ENCODE results near the gene RAVER1. TPM values are rescaled to one million over a fixed set of nuclear protein-coding genes. Genes with fewer than 3 reads are reported as not detected.
A peak's percentile ranks its signal among the peaks of the same experiment; 100 is the strongest.
"Not testable (repeated sequence)": the region's sequence is repeated elsewhere in the genome, so short reads cannot be mapped to it uniquely, and the experiment has no call there.

RAVER1 gene, protein sequence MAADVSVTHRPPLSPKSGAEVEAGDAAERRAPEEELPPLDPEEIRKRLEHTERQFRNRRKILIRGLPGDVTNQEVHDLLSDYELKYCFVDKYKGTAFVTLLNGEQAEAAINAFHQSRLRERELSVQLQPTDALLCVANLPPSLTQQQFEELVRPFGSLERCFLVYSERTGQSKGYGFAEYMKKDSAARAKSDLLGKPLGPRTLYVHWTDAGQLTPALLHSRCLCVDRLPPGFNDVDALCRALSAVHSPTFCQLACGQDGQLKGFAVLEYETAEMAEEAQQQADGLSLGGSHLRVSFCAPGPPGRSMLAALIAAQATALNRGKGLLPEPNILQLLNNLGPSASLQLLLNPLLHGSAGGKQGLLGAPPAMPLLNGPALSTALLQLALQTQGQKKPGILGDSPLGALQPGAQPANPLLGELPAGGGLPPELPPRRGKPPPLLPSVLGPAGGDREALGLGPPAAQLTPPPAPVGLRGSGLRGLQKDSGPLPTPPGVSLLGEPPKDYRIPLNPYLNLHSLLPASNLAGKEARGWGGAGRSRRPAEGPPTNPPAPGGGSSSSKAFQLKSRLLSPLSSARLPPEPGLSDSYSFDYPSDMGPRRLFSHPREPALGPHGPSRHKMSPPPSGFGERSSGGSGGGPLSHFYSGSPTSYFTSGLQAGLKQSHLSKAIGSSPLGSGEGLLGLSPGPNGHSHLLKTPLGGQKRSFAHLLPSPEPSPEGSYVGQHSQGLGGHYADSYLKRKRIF
- 10.3 and 13.8 TPM in 2 replicates for total RNA-seq

DNA sequence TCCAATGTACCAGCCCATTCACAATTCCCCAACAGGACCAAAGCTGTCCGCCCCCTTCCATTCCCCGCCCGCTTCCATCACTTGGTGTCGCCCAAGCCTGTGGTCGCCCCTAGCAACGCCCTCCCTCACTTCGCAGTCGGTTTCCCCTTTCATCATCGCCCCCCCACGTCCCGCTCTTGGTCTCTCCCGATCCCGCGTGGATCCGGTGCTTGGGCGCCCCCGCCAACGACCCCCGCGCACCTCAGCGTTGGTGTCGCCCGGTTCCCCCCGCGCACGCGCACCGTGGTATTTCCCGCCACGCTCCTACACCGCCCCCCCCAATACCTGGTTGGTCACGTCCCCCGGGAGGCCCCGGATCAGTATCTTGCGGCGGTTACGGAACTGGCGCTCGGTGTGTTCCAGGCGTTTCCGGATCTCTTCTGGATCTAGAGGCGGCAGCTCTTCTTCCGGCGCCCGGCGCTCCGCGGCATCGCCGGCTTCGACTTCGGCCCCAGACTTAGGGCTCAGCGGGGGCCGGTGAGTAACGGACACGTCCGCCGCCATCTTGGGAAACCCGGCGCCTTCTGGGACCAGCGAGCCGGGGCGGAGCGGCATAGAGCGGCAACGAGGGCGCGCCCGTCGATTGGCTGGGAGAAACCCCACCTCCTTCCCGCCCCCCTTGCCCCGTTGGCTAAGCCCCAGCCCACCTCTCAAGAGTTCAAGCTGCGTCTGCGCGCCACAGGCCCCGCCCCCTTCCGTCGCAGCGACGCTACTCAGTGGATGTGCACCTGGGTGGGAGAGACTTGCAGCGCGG lies at the start of gene RAVER1:
Gene RAVER1 (minus strand): TSS at position 565 of the 793 bp plus-strand sequence. CDS start 22 bp downstream, at position 543.
- peak; percentile 92 for DNase-seq (ENCODE audit: low read depth, low spot score)

DNA sequence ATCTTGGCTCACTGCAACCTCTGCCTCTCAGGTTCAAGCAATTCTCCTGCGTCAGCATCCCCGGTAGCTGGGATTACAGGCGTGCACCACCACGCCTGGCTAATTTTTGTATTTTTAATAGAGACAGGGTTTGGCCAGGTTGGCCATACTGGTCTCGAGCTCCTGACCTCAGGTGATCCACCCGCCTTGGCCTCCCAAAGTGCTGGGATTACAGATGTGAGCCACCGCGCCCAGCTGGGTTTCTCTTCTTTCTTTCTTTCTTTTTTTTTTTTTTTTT lies 49.8 kb upstream of the RAVER1 start:
- DNase-seq (ENCODE audit: low read depth, low spot score) = not testable (repeated sequence)

DNA sequence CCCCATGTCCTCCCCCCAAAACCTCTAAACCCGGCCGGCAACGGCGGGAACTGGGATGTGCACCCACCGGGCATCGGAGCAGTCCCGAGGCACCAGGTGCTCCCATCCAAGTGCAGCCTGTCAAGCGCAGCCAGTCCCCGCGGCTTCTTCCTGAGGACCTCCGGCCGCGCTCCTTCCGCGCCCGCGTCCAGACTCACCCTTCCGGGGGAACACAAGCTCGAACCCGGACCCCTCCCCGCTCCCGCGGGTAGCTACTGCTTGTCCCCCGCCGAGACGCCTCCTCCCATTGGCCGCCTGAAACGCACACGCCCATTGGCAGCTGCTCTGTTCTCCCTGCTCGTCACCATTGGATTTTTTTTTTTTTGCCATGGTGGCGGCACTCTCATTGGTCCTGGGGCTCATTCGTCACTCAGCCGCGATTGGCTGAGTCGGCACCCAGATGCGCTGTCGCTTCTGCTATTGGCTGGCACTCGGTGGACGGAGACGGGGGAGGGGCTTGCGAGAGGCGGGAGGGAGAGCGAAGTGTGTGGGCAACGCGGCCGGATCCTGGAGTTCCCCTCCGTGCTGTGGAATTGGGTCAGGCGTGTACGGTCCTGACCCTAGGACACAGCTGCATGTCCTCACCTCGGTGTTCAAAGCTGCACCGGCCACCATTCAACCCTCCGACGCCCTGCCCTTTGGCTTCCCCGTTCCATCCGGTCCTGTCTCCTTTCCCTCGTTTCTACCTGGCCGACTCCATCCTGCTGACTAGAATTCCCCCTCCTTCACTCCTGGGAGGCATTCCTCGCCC lies 47.2 kb upstream of the RAVER1 start, which contains the start of gene TYK2:
Gene TYK2 (minus strand): TSS at position 260 of the 790 bp plus-strand sequence. CDS start 2,166 bp downstream, outside the sequence.
- DNase-seq (ENCODE audit: low read depth, low spot score) = peak; percentile 94

DNA sequence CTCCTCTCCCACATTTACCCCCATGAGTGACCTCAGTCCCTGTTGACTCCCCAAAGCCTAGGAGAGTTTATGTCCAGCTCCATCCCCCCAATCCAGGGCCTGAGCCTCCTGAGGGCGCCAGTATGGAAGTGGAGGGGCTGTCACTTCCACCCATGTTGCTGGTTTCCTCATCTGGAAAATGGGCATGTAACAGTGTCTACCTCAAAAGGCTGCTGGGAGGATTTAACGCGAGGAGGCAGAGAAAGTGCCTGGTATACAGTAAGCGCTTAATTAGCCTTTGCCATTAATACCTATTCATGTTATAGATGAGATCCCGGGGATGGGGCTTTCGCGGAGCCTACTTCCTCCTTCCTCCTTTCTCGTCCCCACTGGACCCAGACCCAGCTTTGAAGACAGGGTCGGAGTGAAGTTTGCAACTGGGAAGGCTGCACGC lies 46.6 kb upstream of the RAVER1 start:
- no peak for DNase-seq (ENCODE audit: low read depth, low spot score)

DNA sequence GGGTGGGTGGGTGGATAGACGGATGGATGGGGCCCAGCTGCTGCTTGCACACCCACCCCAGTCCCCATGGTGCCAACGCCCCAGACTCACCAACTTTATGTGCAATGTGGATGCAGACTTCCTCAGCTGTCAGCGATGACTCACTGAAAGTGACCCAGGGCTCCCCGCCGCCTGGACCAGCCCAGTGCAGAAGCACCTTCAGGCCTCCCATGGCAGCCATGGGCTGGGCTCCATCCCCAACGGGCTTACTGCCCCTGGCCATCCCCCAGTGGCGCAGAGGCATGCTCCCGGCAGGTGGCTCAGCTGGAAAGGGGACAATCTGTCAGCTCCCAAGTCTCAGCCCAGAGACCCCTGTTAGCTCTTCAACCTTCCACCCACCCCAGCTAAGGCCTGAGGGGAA lies 44.8 kb upstream of the RAVER1 start:
- DNase-seq (ENCODE audit: low read depth, low spot score) = no peak

DNA sequence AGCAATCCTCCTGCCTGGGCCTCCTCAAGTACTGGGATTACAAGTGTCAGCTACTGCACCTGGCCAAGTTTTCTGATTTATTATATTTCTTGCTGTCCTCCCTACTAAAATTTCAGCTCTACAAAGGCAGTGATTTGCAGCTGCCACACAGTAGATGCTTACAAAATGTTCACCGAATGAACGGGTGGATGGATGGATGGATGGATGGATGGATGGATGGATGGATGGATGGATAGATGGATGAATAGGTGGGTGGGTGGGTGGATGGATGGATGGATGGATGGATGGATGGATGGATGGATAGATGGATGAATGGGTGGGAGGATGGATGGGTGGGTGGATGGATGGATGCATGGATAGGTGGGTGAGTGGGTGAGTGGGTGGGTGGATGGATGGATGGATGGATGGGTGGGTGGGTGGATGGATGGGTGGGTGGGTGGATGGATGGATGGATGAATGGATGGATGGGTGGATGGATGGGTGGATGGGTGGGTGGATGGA lies 43.9 kb upstream of the RAVER1 start:
- DNase-seq (ENCODE audit: low read depth, low spot score) = not testable (repeated sequence)

DNA sequence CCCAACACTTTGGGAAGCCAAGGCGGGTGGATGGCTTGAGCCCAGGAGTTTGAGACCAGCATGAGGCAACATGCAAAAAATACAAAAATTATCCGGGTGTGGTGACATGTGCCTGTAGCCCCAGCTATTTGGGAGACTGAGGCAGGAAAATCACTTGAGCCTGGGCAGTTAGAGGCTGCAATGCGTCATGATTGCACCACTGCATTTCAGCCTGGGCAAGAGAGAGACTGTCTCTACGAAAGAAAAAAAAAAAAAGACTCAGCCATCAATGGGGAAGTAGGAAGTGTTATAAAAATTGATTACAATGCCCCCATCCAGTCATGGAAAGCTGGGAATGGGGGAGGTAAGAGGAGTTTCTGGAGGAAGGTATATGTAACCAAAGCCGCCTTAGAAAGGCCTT lies 41.6 kb upstream of the RAVER1 start:
- no peak for DNase-seq (ENCODE audit: low read depth, low spot score)

DNA sequence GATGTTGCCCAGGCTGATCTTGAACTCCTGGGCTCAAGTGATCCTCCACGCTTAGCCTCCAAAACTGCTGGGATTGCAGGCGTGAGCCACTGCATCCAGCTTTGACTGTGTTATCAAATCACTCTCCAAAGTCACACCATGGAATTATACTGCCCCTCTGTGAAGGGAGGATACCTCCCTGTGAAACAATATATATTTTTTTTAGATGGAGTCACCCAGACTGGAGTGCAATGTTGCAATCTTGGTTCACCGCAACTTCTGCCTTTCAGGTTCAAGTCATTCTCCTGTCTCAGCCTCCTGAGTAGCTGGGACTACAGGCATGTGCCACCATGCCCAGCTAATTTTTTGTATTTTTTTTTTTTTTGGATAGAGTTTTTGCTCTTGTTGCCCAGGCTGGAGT lies 39.4 kb upstream of the RAVER1 start:
- no peak for DNase-seq (ENCODE audit: low read depth, low spot score)

DNA sequence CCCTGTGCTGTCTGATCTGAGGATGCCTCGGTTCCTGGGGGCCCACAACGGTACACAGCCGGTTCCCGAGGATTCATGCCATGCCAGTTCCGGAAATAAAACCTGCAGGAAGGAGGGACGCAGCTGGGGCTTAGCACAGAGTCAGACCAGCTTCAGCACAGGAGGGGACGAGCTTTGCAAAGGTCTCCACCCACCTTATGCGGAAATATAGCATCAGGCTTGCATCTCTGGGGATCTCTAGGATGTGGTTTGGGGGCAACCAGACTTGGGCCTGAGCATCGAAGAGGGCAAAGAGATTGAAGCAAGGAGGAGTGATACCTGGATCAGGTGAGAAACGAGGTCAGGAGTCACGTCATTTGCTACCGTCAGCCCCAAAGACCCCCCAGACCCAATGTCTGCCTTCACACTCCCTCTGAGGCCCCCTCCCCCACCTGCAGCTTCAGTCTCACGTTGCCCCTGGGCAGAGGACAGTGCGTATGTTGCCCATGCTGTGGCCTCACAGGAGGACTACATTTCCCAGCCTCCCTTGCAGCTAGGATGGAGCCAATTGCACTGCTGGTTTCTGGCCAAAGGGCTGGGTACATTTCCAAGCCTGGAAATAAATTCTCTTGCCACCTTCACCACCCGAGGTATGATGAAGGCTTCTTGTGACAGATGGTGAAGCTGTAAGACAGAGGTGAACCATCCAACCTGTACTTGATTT lies 34.9 kb upstream of the RAVER1 start:
- no peak for DNase-seq (ENCODE audit: low read depth, low spot score)

DNA sequence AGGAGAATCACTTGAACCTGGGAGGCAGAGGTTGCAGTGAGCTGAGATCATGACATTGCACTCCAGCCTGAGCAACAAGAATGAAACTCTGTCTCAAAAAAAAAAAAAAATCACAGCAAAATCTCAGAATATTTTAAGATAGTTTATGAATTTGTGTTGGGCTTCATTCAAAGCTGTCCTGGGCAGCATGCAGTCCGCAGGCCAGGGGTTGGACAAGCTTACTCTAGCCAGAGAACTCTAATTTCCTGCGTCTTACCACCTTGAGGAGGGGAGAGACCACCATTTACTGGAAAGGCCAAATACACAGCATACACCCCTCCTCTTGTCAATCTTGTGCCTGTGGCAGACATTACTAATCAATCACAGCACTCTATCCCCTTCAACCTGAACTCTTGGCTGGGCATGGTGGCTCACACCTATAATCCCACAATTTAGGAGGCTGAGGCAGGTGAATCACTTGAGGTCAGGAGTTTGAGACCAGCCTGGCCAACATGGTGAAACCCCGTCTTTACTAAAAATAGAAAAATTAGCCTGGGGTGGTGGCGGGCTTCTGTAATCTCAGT lies 33.7 kb upstream of the RAVER1 start:
- DNase-seq (ENCODE audit: low read depth, low spot score) = not testable (repeated sequence)

DNA sequence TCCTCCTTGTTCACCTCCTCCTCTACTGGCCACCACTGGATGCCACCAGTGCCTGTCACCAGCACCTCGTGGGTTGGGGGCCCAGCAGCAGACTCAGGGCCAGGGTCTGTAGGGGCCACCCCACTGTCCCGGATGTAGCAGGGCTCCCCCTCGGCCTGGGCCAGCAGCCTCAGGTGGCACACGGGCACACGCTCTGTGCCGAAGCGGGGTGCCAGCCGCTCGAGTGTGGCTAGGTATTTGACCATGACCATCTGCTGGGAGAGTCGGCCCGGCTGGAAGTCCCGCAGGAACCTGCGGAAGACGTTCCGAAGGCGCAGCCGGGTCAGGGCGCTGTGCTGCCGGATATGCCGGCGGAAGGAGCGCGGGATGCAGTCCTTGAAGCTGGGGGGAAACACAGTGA lies 32.2 kb upstream of the RAVER1 start:
- no peak for DNase-seq (ENCODE audit: low read depth, low spot score)

DNA sequence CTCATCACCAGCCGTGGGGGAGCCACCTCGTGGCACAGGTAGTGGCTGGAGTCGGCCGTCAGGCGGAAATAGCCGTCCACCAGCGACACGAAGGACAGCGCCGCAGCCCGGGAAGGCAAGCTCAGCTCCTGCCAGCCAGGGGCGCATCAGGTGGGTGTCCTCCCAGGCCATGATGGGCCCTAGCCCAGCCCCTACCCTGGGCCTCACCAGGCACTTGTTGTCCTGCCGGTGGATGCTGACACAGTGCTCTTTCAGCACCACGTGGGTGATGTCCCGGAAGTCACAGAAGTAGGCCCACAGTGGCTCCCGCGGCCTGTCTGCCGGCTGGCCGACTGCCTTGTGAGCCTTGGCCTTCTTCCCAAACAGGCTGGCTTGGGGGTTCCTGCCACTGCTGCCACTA lies 31.3 kb upstream of the RAVER1 start:
- DNase-seq (ENCODE audit: low read depth, low spot score) = no peak

DNA sequence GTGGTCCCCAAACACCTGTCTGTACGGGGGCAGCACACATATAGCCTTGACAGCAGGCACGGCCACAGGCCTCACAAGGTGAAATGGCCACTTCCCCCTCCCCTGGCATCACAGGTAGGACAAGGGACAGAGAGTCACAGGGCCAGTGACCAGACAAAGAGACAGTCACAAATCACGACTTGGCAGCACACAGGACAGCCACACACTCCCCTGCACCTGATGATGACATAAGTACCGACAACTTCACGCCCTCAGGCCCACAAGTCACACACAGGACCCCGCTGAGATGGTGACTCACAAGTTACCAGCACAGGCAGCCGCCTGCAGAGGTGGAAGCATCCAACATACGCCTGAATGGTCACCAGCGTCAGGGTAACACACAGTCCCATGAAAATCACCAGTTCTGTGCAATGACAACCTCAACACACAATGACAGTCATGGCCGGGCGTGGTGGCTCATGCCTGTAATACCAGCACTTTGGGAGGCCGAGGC lies 30.5 kb upstream of the RAVER1 start:
- no peak for DNase-seq (ENCODE audit: low read depth, low spot score)

DNA sequence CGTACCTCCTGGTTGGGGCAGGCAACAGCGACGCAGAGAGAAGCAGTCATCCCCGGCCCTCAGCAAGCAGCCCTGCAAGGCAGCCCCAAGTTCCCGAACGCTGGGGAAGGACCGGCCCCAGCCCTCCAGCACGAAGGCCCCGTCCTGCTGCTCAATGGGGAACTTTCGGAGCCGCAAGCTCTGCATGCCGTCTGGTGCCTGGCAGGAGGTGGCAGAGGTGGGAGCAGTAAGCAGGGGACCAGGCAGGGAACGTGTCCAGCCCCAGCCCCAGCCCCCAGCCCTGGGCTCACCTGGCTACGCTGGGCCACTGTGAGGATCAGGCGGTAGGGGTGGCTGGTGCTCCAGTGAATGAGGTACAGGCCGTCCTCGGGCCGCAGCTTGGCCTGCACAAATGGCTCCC lies 28.9 kb upstream of the RAVER1 start:
- no peak for DNase-seq (ENCODE audit: low read depth, low spot score)

DNA sequence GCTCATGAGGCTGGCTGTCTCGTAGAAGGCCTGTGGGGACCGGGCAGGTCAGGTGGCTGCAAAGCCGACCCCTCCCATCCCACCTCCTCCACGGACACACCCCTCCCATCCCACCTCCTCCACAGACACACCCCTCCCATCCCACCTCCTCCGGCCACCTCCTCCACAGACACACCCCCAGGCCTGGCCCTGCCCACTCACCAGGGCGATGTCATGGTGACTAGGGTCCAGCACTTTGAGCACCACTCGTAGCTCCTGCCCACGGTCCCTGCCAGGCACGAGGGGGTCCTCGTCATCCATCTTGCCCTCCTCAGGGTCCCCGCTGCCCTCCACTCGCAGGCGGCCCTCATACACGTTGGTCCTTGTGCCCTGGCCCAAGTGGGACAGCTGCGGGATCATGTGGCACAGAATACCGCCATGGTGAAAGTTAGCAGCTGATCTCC lies 28.3 kb upstream of the RAVER1 start:
- no peak for DNase-seq (ENCODE audit: low read depth, low spot score)

DNA sequence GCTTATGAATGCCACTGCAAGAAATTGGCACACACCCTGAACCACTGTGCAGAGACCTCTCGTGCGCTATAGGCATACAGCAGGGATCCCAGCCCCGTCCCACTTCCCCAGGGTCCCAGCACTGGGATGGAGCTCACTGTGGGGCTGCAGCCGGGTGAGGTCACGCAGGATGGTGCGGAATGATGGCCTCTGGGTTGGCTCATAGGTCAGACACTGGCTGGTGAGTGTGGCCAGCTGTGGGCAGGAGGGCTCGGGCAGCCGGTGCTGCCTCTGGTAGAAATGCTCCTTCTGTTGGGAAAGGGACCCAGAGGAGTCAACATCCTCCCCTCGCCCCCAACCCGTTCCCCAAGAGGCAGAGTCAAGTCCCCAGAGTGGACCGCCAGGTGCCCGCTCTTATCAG lies 23.1 kb upstream of the RAVER1 start:
- DNase-seq (ENCODE audit: low read depth, low spot score) = no peak

DNA sequence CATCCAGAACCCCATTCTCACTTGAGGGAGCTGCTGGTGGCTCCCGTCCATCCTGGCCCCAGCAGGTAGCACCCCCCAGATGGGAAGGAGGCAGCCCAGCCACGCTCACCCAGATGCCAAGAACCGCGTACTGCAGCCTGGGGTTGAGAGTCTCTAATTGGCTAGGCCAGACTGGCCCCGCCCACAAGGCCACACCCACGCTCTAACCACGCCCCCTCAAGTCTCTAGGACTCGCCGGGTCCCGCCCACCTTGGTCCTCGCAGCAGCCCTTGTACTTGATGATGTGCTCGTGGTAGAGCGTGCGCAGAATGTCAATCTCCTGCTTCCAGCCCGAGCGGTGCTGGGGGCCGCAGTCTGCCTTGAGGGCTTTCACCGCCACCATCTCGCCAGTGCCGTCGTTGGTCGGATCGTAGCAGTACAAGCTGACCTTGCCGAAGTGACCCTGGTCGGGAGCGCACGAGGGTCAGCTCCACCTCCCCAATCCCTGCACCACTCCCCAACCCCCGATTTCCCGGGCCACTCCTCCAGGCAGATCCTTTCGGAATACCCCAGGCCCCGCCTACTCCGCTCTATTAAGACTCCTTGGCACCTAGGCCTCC lies 20.6 kb upstream of the RAVER1 start:
- DNase-seq (ENCODE audit: low read depth, low spot score) = no peak

DNA sequence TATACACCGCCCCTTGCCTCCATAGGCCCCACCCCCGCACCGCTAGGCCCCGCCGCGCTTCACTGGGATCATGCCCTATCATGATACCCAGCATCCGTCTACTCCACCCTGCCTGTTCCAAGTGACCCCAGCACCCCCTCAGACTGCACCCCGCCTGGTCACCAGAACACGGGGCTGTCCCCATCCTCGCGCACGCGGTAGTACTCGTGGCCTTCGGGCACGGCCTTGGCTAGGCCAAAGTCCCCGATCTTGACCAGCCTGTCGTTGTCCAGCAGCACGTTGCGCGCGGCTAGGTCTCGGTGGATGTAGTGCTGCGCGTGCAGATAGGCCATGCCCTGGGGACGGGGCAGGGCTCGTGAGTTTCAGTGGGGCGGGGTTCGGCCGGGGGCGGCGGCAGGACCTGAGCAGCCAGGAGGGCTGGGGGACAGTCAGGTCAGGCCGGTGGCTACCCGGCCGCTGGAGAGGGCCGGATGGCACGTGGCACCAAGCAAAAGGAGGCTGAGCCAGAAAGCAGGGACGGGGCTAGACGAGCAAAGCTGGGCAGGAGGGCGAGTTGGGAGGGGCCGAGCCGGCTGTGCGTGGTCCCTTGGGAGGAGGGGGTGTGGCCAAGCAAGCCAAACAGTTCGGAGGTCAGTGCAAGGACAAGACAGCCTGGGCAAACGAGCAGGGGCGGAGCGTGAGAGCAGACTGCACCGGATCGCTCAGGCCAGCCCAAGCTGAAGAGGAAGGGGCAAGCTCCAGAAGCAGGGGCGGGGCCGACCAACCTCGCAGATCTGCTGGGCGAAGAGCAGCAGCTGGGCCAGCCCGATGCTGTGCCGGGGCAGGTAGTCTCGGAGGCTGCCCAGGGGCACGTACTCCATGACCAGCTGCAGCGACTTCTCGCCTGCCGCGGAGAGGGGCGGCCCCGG lies 19.7 kb upstream of the RAVER1 start:
- no peak for DNase-seq (ENCODE audit: low read depth, low spot score)
